ENCODE data around the gene TYW5.

The TYW5 gene, protein sequence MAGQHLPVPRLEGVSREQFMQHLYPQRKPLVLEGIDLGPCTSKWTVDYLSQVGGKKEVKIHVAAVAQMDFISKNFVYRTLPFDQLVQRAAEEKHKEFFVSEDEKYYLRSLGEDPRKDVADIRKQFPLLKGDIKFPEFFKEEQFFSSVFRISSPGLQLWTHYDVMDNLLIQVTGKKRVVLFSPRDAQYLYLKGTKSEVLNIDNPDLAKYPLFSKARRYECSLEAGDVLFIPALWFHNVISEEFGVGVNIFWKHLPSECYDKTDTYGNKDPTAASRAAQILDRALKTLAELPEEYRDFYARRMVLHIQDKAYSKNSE

DNA sequence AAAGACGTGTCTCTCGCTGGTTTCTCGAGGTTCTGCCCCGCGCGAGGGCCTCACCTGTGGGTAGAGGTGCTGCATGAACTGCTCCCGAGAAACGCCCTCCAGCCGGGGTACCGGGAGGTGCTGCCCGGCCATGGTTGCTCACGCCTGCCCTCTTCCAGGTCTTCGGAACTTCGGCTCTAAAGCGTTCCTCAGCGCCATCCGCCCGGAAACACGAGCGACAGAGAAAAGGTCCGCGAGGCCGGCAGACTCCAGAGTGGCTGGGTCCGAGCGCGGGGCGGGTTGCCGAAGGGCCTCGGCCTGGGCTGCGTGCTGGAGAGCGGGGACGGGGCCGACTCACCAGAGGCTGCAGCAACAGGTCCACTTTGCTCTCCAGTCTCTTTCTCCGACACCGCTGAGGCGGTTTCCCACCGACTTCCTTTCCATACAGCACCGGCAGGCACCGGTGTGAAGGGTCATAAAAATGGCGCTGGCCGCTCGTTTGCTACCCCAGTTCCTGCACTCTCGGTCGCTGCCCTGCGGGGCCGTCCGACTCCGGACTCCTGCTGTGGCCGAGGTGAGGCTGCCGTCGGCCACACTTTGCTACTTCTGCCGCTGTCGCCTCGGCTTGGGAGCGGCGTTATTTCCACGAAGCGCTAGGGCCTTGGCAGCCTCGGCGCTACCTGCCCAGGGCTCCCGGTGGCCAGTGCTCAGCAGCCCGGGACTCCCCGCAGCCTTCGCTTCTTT is at the start of gene TYW5, which contains the start of gene MAIP1:
TYW5 (minus strand) TSS at position 153 of the 723 bp plus-strand sequence; CDS start at position 132, 21 bp downstream.
MAIP1 (plus strand) TSS at position 244 of the 723 bp plus-strand sequence; CDS start at position 461, 217 bp downstream.
- peaks cover 21% of the 10 kb centered on the region for H3K36me3 Mint-ChIP-seq (ENCODE audit: low read depth)
- no peaks in the 10 kb centered on the region for H3K9me3 Mint-ChIP-seq
- H3K27ac Mint-ChIP-seq, result peak within 1 kb of the TSS; percentile 91
- H3K27me3 Mint-ChIP-seq (ENCODE audit: low read depth), result no peaks in the 10 kb centered on the region
- peaks cover 47% of the 10 kb centered on the region for H3K4me1 Mint-ChIP-seq (ENCODE audit: low read depth)
- peak within 1 kb of the TSS; percentile 96 for H3K4me3 Mint-ChIP-seq

DNA sequence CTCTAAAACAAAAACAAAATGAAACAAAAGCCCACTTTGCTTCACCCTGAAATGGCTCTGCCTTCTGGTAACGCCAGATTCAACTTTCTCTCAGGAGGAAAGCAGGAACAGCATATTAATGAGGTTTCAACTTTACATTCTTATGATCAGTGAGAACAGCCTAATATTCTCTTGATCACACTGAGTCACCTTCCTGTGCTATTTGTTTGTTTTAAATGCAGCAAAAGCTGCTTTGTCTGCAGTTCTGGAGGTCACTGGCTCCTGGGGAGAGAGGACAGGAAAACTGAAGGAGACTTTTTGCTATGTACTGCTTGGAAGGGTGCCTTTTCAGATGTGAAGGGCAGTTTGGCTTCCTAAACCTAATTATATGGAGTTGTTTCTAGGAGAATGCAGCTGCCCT is 48.2 kb upstream of the TYW5 start:
- Mint-ChIP-seq H3K27ac (no peak overlapping the region), H3K4me1 (ENCODE audit: low read depth) (no peaks in the 10 kb centered on the region), H3K9me3 (no peaks in the 10 kb centered on the region), H3K27me3 (ENCODE audit: low read depth) (peaks cover 10% of the 10 kb centered on the region), H3K36me3 (ENCODE audit: low read depth) (no peaks in the 10 kb centered on the region), H3K4me3 (no peak overlapping the region)

DNA sequence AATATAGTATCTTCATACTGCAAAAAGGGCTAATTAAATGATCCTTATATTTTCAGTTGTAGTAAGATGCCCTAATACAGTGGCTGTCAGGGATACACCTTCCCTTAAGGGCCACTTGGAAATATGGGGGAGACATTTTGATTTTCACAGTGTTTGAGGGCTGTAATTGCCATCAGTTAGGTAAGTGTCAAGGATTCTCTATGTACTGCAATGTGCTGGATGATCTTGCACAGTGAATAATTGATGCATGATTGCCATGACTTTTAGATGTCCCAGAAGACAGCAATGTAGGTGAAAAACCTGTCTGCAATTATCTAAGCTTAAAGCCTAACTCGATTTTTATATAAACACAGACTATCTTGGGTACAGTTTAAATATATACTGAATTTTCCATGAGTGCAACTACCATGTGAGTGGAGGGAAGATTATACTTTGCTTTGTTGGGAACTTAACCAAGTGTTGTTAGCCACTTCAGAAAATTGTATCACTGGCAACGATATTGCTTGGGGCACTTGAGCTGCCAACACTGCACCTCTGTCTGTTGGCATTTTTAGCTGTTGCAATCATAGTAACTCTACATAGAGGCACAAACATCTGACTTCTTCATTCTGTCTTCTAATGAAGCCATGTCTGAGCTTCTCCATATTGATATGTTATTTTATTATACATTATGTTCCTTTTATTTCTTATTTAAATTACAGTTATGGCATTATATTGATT is 45.3 kb upstream of the TYW5 start:
- H3K4me1 Mint-ChIP-seq (ENCODE audit: low read depth), result no peaks in the 10 kb centered on the region
- peaks cover 10% of the 10 kb centered on the region for H3K27me3 Mint-ChIP-seq (ENCODE audit: low read depth)
- no peaks in the 10 kb centered on the region for H3K9me3 Mint-ChIP-seq
- no peak overlapping the region for H3K4me3 Mint-ChIP-seq
- H3K36me3 Mint-ChIP-seq (ENCODE audit: low read depth), result no peaks in the 10 kb centered on the region
- no peak overlapping the region for H3K27ac Mint-ChIP-seq

DNA sequence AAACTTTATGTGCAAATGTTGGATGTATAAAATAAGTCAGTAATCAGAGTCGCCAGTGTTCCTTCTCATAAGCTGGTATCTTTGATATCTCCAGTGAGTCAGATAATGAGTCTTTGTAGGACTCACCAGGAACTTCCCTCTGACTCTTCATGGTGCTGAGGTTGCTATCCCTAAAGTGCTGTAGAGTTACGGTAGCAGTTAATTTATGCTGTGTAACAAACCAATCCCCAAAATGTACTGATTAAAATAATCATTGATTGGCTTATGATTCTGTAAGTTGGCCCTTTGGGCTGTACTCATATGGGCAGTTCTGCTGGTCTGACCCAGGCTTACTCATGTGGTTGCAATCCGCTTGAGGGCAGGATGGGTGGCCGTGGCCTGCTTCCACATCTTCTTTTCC is 43.9 kb upstream of the TYW5 start:
- H3K4me1 Mint-ChIP-seq (ENCODE audit: low read depth), result no peaks in the 10 kb centered on the region
- H3K36me3 Mint-ChIP-seq (ENCODE audit: low read depth), result no peaks in the 10 kb centered on the region
- peaks cover 10% of the 10 kb centered on the region for H3K27me3 Mint-ChIP-seq (ENCODE audit: low read depth)
- H3K9me3 Mint-ChIP-seq, result no peaks in the 10 kb centered on the region
- no peak overlapping the region for H3K4me3 Mint-ChIP-seq
- H3K27ac Mint-ChIP-seq, result no peak overlapping the region

DNA sequence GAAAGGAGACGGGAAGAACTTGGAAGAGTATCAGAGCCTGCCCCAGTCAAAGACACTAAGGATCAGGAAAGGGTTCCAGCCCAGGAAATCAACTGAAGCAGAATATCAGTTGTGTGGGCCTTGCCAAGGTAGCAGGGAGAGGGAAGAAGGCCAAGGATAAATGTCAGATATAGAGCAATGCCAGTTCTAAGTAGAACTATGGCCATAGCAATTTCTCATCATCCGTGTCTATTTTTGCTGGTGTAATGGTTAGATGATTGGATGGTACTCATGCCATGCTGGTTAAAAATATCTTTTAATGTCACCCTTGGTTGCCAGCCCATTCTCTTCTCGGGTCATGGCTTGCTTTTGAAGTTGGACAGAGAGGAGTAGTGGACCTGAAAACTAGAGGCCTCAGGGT is 42.0 kb upstream of the TYW5 start:
- Mint-ChIP-seq H3K4me3 (no peak overlapping the region), H3K27ac (no peak overlapping the region), H3K4me1 (ENCODE audit: low read depth) (no peaks in the 10 kb centered on the region), H3K36me3 (ENCODE audit: low read depth) (no peaks in the 10 kb centered on the region), H3K27me3 (ENCODE audit: low read depth) (peaks cover 6% of the 10 kb centered on the region), H3K9me3 (no peaks in the 10 kb centered on the region)

DNA sequence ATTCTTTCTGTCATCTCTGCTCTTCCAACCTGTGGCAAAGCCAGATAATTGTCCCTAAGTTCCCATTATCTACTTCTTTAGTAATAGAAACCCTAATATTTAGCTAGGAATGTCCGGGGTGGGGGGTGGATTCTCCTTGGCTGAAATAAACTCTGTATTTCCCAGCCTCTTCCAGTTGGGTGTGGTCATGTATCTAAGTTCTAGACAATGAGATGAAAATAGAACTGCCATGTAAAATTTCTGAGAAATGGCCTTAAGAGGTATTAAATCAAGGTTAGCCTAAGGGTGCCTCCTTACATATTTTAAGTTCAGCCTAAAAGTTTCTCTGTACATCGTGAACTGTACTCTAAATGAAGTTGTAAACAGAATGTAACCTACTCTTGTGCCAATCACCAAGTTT is 39.6 kb upstream of the TYW5 start:
- Mint-ChIP-seq H3K36me3 (ENCODE audit: low read depth) (no peaks in the 10 kb centered on the region), H3K4me3 (no peak overlapping the region), H3K9me3 (no peaks in the 10 kb centered on the region), H3K27me3 (ENCODE audit: low read depth) (peaks cover 1% of the 10 kb centered on the region), H3K27ac (no peak overlapping the region), H3K4me1 (ENCODE audit: low read depth) (no peaks in the 10 kb centered on the region)

DNA sequence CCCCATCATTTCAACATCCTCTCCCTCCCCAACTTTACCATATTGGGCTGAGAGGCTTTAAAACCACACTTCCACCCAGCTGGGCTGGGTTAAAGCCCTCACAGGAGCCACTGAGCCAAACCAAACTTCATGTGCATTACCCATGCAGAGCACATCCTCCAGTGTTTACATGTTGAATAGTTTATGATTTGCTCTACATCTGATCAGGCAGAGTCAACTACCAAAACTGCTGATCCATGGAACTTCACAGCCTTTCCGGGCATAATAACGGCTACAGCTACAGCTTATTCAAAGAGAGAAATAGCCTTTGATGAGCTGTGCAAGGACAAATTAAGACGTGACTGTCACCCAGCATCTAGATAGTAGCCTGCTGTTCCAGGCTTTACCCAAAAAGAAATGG is 39.1 kb upstream of the TYW5 start:
- Mint-ChIP-seq H3K27me3 (ENCODE audit: low read depth) (no peaks in the 10 kb centered on the region), H3K4me3 (no peak overlapping the region), H3K36me3 (ENCODE audit: low read depth) (no peaks in the 10 kb centered on the region), H3K4me1 (ENCODE audit: low read depth) (no peaks in the 10 kb centered on the region), H3K9me3 (no peaks in the 10 kb centered on the region), H3K27ac (no peak overlapping the region)

DNA sequence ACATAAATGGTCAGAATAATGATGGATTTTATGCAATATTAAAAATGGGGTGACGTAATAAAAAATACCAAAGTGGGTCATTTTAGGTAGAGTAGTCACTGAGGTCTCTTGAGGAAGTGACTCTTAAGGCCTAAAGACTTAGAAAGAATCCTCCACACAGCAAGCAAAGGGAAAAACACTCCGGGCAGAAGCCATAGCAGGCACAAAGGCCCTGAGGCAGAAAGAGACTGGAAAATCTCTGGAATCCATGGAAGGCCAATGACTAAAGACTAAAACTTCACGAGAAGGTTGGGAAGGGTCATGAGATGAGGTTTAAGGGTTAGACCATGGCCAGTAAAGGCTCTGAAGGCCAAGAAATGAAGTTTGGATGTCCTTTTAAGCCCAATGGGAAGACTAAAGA is 37.0 kb upstream of the TYW5 start:
- H3K4me3 Mint-ChIP-seq, result no peak overlapping the region
- no peaks in the 10 kb centered on the region for H3K4me1 Mint-ChIP-seq (ENCODE audit: low read depth)
- no peaks in the 10 kb centered on the region for H3K9me3 Mint-ChIP-seq
- H3K27ac Mint-ChIP-seq, result no peak overlapping the region
- H3K27me3 Mint-ChIP-seq (ENCODE audit: low read depth), result no peaks in the 10 kb centered on the region
- H3K36me3 Mint-ChIP-seq (ENCODE audit: low read depth), result no peaks in the 10 kb centered on the region

DNA sequence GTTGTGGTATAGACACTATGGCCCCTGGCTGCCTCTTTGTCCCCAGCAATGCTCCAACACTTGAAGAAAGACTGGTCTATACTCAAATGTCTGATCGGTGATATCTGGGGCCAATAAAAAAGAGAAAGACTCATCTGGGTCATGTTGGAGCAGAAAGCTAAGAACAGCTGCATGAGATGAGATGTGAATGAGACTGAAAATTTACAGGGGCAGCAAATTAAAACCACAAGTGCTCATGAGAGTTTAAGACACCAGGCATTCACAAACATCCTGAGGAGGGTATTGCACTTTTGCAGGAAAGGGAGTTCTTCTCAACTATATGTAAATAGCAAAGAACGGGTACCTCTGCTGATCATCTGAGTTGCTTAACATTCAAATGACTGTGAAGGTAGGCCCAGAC is 36.4 kb upstream of the TYW5 start:
- Mint-ChIP-seq H3K27ac (no peak overlapping the region), H3K4me1 (ENCODE audit: low read depth) (no peaks in the 10 kb centered on the region), H3K27me3 (ENCODE audit: low read depth) (no peaks in the 10 kb centered on the region), H3K36me3 (ENCODE audit: low read depth) (no peaks in the 10 kb centered on the region), H3K4me3 (no peak overlapping the region), H3K9me3 (no peaks in the 10 kb centered on the region)

DNA sequence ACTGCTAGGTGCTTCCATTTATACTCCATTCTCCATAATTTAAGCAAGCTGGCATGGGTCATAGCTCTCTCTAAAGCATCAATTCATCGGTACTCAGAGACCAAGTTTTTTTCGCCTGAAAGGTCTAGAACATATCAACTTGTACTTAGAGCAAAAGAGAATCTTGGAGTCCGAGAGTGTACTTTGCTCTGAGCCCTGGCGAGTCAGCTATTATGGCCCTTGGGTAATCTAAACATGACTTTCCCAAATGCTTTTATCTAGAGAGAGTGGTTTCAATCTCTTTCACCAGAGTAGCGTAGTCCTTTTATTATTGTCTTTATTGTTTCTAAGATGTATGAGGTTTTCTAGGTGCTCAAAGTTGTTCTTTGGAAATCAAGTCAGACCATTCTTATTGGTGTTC is 34.5 kb upstream of the TYW5 start:
- H3K4me1 Mint-ChIP-seq (ENCODE audit: low read depth), result peaks cover 3% of the 10 kb centered on the region
- H3K27me3 Mint-ChIP-seq (ENCODE audit: low read depth), result no peaks in the 10 kb centered on the region
- no peaks in the 10 kb centered on the region for H3K36me3 Mint-ChIP-seq (ENCODE audit: low read depth)
- no peaks in the 10 kb centered on the region for H3K9me3 Mint-ChIP-seq
- H3K4me3 Mint-ChIP-seq, result no peak overlapping the region
- no peak overlapping the region for H3K27ac Mint-ChIP-seq

DNA sequence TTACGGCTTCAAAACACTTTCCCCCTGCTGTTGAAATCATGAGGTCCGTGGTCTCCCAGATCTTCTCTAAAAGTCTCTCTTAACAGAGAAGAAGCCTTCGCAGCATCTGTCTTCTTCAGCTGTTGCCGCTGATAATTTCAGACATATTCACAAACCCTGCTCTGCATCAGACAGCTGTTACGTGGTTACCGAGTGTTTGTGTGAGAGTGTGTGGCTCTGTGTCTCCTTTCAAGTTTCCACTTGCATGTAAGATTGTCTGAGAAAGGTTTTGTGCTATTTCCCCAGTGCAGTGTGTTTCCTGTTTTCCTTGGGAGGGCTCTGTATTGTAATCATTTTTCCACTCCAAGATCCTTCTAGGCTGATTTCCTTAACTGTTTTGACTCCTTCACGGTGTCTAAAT is 32.9 kb upstream of the TYW5 start:
- H3K27ac Mint-ChIP-seq, result no peak overlapping the region

DNA sequence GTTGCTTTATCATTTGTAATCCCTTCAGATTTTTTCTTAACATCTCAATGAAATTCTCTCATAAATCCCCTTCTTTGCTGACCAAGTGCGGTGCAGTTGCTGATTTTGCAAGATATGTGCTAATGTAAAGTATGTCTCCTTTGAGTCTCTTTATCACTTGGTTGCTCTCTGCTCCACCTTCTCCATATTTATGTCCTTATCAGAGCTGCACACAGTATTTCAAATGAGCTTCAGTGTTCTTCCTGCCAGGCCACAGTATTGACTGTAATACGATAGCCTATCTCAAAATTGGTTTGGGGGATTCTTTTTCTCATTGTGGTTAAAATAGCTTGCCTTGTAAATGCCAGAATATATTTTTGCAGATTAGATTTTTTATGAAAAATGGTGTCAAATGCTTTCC is 32.3 kb upstream of the TYW5 start:
- H3K36me3 Mint-ChIP-seq (ENCODE audit: low read depth), result no peaks in the 10 kb centered on the region
- no peaks in the 10 kb centered on the region for H3K9me3 Mint-ChIP-seq
- H3K4me1 Mint-ChIP-seq (ENCODE audit: low read depth), result peaks cover 3% of the 10 kb centered on the region
- H3K27me3 Mint-ChIP-seq (ENCODE audit: low read depth), result no peaks in the 10 kb centered on the region
- no peak overlapping the region for H3K4me3 Mint-ChIP-seq
- H3K27ac Mint-ChIP-seq, result no peak overlapping the region

More for the DNA sequence above, 32.9 kb upstream of the TYW5 start:
- Mint-ChIP-seq H3K4me1 (ENCODE audit: low read depth) (peaks cover 3% of the 10 kb centered on the region), H3K27me3 (ENCODE audit: low read depth) (no peaks in the 10 kb centered on the region), H3K9me3 (no peaks in the 10 kb centered on the region), H3K36me3 (ENCODE audit: low read depth) (no peaks in the 10 kb centered on the region), H3K4me3 (no peak overlapping the region)

DNA sequence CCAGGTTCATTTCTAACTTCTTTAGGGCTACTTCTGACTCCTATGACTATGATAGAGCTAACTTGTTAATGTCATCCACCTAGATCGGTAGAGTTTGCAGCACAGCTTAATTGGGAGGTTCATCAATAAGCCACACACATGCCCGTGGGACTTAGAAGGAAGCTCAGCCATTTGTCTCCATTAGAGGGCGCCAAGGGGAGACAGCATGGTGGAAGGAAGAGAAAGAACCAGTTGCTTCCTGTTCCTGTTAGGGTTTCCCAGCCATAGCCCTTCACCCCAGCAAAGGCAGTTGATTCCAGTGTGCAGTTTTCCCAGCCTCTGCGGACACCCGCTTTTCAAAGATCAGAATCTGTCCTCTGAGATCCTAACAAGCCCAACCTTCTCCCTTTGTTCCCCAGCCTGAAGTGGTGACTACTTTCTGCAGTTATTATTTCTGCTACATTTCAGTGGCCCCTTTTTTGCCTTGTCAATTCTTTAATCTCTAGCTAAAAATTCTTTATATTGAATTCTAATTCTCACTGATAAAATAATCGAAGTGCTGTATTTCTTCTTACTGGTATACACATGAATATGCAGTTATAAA is 30.4 kb upstream of the TYW5 start:
- no peaks in the 10 kb centered on the region for H3K9me3 Mint-ChIP-seq
- no peak overlapping the region for H3K27ac Mint-ChIP-seq
- no peaks in the 10 kb centered on the region for H3K36me3 Mint-ChIP-seq (ENCODE audit: low read depth)
- H3K4me3 Mint-ChIP-seq, result no peak overlapping the region
- no peaks in the 10 kb centered on the region for H3K27me3 Mint-ChIP-seq (ENCODE audit: low read depth)
- peaks cover 3% of the 10 kb centered on the region for H3K4me1 Mint-ChIP-seq (ENCODE audit: low read depth)

DNA sequence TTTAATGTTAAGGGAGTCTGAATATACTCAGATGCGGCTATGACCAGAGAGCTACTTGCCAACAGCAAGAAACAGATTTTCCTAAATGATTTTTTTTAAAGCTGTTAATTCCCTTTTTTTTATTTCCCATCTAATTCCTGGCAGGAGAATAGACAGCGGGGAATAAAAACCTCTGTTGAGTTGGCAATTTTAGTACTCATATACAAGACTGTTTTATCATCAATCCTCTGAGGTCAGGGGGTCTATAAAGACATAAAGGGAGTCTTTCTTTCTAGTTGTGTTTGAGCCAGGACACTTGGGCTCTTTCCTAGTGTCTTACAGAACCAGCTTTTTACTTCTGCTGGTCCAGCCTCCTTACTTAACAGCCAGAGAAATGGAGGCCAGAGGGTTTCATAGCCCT is 29.5 kb upstream of the TYW5 start:
- Mint-ChIP-seq H3K27me3 (ENCODE audit: low read depth) (no peaks in the 10 kb centered on the region), H3K9me3 (no peaks in the 10 kb centered on the region), H3K27ac (no peak overlapping the region), H3K4me1 (ENCODE audit: low read depth) (peaks cover 7% of the 10 kb centered on the region), H3K36me3 (ENCODE audit: low read depth) (no peaks in the 10 kb centered on the region), H3K4me3 (no peak overlapping the region)
